K562 (cell line): ENCODE data around the gene MYO16. TPM values are rescaled to one million over a fixed set of nuclear protein-coding genes. Genes with fewer than 3 reads are reported as not detected.

Experiments used
- ATAC-seq: fragments of 200-7000 bp; cut with Tn5 transposase; 3 replicates; pipeline ENCODE4 v1.9.1; 2020; ENCODE audit warnings: moderate library complexity
- BruUV-seq: library from RNA; stranded (reverse); fragments of 400-500 nt; replicated peaks from 2 replicates; lab custom pipeline; 2021; lab: Mats Ljungman, UMichigan
- CTCF ChIA-PET: fragments of 300-600 bp; formaldehyde crosslinking; extraction: SDS; loops from one replicate; lab custom pipeline; 2021; ENCODE audit warnings: low intra/inter-chr PET ratio; lab: Yijun Ruan, JAX
- POLR2A ChIA-PET: fragments of 300-600, 350-650 bp; sonication (Branson Sonifier 250); formaldehyde crosslinking; extraction: SDS; loops from one replicate; lab custom pipeline; 2021; ENCODE audit warnings: antibody characterized with exemption, inconsistent platforms; lab: Yijun Ruan, JAX
- DNase-seq, 4 experiments: peaks; one replicate each; pipeline versions ENCODE4 v3.0.0 to v3.0.0-alpha.2; 2011 to 2018; ENCODE audit warnings: low spot score in 3 of 4, mixed read lengths in 3 of 4; ENCODE audit errors: extremely low read depth in 1 of 4
- FAIRE-seq: peaks from 2 replicates; lab custom pipeline; 2011; peaks lifted over from hg19 to GRCh38; lab: Jason Lieb, UNC
- H2AFZ ChIP-seq: 2 replicates; pipeline ENCODE4 v1.6.0; 2011; ENCODE audit warnings: low read depth, low read length, control low read depth, inconsistent platforms
- H3K27ac ChIP-seq: fragments of 200-600 bp; 3 replicates; pipeline ENCODE4 v1.8.0; 2011; ENCODE audit warnings: low read depth, mild to moderate bottlenecking, control low read depth, inconsistent platforms, low read length, moderate library complexity, mixed read lengths; ENCODE audit errors: extremely low read depth
- H3K27me3 ChIP-seq, 2 experiments: fragments of 300-600 bp in 1 of 2; 2 replicates in 1 of 2; 3 replicates in 1 of 2; pipeline versions ENCODE4 v1.6.0 to v1.8.0; 2011; ENCODE audit warnings: inconsistent platforms in 2 of 2, low read length in 2 of 2, mild to moderate bottlenecking in 1 of 2, mixed read lengths in 1 of 2, moderate library complexity in 1 of 2; ENCODE audit not compliant: control insufficient read depth in 2 of 2, insufficient read depth in 2 of 2
- H3K36me3 ChIP-seq: fragments of 300-600 bp; 3 replicates; pipeline ENCODE4 v1.8.0; 2011; ENCODE audit warnings: mild to moderate bottlenecking, low read length, inconsistent platforms; ENCODE audit not compliant: control insufficient read depth, insufficient read depth
- H3K4me1 ChIP-seq, 2 experiments: fragments of 200-600 bp in 1 of 2; replicated peaks in 1 of 2; 2 replicates in 1 of 2; 3 replicates in 1 of 2; pipeline versions ENCODE4 v1.5.1 to v1.8.0; 2011; ENCODE audit warnings: inconsistent platforms in 2 of 2, low read length in 2 of 2, mild to moderate bottlenecking in 1 of 2, mixed read lengths in 1 of 2, moderate library complexity in 1 of 2; ENCODE audit not compliant: control insufficient read depth in 2 of 2, insufficient read depth in 2 of 2
- H3K4me2 ChIP-seq: 2 replicates; pipeline ENCODE4 v1.6.1; 2011; ENCODE audit warnings: low read length, control low read depth, inconsistent platforms, mixed read lengths; ENCODE audit not compliant: insufficient read depth
- H3K4me3 ChIP-seq: fragments of 200-600 bp; sonication (generic), shearing (Covaris generic); 2 replicates; pipeline ENCODE4 v1.5.1; 2016; ENCODE audit warnings: control low read depth, inconsistent platforms
- H3K79me2 ChIP-seq: fragments of 200-600 bp; 3 replicates; pipeline ENCODE4 v1.8.0; 2011; ENCODE audit warnings: low read length, inconsistent platforms; ENCODE audit not compliant: control insufficient read depth, insufficient read depth
- H3K9ac ChIP-seq, 2 experiments: 2 replicates each; pipeline versions ENCODE4 v1.6.0 to v1.6.1; 2011; ENCODE audit warnings: low read depth in 2 of 2, low read length in 2 of 2, control low read depth in 1 of 2, inconsistent platforms in 1 of 2, mild to moderate bottlenecking in 1 of 2, mixed read lengths in 1 of 2; ENCODE audit not compliant: insufficient read depth in 1 of 2
- H3K9me1 ChIP-seq: one replicate; pipeline ENCODE4 v1.6.0; 2011; ENCODE audit warnings: inconsistent platforms, mild to moderate bottlenecking, low read length, moderate library complexity; ENCODE audit not compliant: control insufficient read depth, insufficient read depth
- H3K9me3 ChIP-seq: replicated peaks from 2 replicates; pipeline ENCODE4 v1.5.1; 2011; ENCODE audit warnings: low read depth, low read length, inconsistent platforms; ENCODE audit not compliant: control insufficient read depth, insufficient read depth
- H4K20me1 ChIP-seq: replicated peaks from 2 replicates; pipeline ENCODE4 v1.6.1; 2011; ENCODE audit warnings: low read length, inconsistent platforms, mixed read lengths; ENCODE audit not compliant: control insufficient read depth, insufficient read depth
- POLR3G ChIP-seq: IDR thresholded peaks from 2 replicates; pipeline ENCODE4 v1.6.1; 2011; ENCODE audit not compliant: insufficient read length, insufficient replicate concordance; ENCODE audit errors: extremely low read depth
- SMARCE1 ChIP-seq: fragments of 450-650 bp; IDR thresholded peaks from 2 replicates; pipeline ENCODE4 v1.7.1; 2016; ENCODE audit warnings: mild to moderate bottlenecking
- SP1 ChIP-seq: sonication (generic); formaldehyde crosslinking; IDR thresholded peaks from 2 replicates; pipeline ENCODE4 v1.8.1; 2022; ENCODE audit warnings: mild to moderate bottlenecking, missing genetic modification reagents
- ZFX ChIP-seq: sonication (generic); formaldehyde crosslinking; IDR thresholded peaks from 2 replicates; pipeline ENCODE4 v1.8.0; 2022; ENCODE audit warnings: mild to moderate bottlenecking, missing genetic modification reagents, moderate library complexity
- WGBS: fragments of 100-300 bp; shearing (Covaris generic); methylation state at CpG from one replicate; pipeline ENCODE4 v1.1.6; 2016; ENCODE audit warnings: low coverage, mixed read lengths; ENCODE audit not compliant: insufficient coverage; ENCODE audit errors: missing lambda C conversion rate; 5-methylcytosine and 5-hydroxymethylcytosine counted together
- in situ Hi-C: fragments of 300-500 bp; cut with MboI; formaldehyde crosslinking; loops from 4 replicates; pipeline ENCODE4 v1.15.0; 2018; ENCODE audit warnings: inconsistent platforms, mixed read lengths
- intact Hi-C: fragments of 100-400 bp; cut with micrococcal nuclease; formaldehyde crosslinking; loops from 2 replicates; pipeline ENCODE4 v1.14.2; 2022
- polyA plus RNA-seq, 8 experiments: library from polyadenylated mRNA; depleted of rRNA in 4 of 8; stranded (reverse) in 5 of 8; unstranded in 3 of 8; fragments of >200 nt; fragmentation: Nextera tagmentation in 2 of 8; fragmentation: Illumina TruSeq in 1 of 8; extraction: Ambion mirVana in 2 of 8; extraction: Trizol in 1 of 8; gene quantifications; 2 replicates each; pipeline versions ENCODE4 v1.2.1 to v1.2.3, GENCODE V29; 2011 to 2014; ENCODE audit warnings: inconsistent platforms in 1 of 8, missing spikeins in 1 of 8
- total RNA-seq, 7 experiments: library from RNA; depleted of rRNA in 6 of 7; stranded (reverse); fragments of >200 nt in 6 of 7; fragmentation: Illumina TruSeq in 2 of 7; extraction: Trizol in 2 of 7; gene quantifications; 2 replicates each; pipeline versions ENCODE4 v1.2.1 to v1.2.3, GENCODE V29; 2011 to 2021; ENCODE audit warnings: low replicate concordance in 1 of 7
- TF ChIP-seq, protein P1 (sequence below): sonication (generic); formaldehyde crosslinking; IDR thresholded peaks from 2 replicates; pipeline ENCODE4 v1.8.0; 2022; ENCODE audit warnings: mild to moderate bottlenecking, low read depth, missing genetic modification reagents
- TF ChIP-seq, protein P2 (sequence below): fragments of 250-450 bp; sonication (Bioruptor Pico); IDR thresholded peaks from 2 replicates; pipeline ENCODE4 v1.4.0; 2020; ENCODE audit warnings: mild to moderate bottlenecking, moderate library complexity
- TF ChIP-seq, protein P3 (sequence below): fragments of 450-650 bp; formaldehyde crosslinking; IDR thresholded peaks from 2 replicates; pipeline ENCODE4 v1.4.0; 2022; ENCODE audit warnings: mild to moderate bottlenecking, moderate library complexity

Gene MYO16
- total and polyA plus RNA-seq, 9 of the 15 experiments (the other 6 are each of a cell fraction or from before 2014, with no cell fraction given) = 4.3 to 45.7 (median 12.1) TPM

DNA sequence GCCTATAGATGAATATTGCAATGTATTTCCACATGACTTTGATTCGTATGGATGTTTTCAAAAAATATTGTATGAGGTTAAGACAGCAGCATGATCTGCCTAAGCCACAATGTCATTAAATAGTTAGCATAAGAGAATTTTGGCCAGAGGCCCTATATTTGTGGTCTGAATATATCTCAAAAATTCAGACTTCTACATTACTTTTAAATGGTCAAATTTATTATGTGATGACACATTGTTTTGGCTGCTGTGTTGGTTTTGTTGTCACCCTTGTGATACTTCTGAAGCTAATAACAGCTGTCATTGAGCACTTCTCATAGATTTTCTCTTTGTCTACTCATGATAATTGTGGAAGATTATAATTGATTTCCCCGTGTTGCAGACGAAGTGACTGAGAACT, 288.2 kb downstream of the MYO16 start:
- no peak for FAIRE-seq

DNA sequence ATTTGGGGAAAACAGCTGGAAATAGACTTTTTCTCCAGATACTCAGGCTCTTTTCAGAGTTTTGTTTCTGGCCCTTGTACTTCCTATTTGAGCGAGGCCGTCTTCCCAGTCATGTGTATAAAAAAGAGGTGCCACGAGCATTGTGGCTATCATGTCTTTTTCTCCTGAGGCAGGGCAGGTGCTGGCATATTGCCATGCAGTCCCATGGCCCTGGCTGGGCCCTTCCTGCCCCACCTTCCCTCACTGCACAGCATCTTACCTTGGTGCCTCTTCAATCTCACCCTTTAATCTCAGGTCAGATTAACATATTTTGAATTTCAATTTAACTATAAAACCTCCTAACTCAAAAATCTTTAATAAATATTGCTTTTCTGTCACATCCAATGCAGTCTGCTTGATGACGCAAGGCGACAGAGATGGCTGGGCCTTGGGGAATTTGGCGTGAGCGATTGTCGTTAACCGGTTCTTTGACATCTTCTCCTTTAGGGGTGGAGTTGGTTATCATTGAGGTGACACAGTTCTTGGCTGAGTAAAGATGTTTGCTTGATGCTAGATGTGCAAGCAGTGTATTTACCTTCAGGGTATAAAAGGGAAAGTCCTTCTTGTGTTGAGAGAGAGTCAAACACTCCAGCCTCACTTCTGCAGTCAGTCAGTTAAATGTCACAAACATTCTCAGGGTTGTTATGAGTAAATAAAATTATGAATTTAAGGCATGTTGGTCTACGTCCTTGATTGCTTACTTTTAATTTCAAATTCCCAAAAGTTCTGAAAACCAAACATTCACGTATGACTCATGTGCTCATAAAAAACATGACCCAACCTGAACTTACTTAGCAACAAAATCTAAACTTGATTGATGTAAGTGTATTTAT, 289.9 kb downstream of the MYO16 start:
- no TSS peak for BruUV-seq
- Histone ChIP-seq H4K20me1 (no peaks in the 10 kb centered on the region), H3K27me3 (no peaks in the 10 kb centered on the region), H3K4me1 (peaks cover 8 to 24% of the 10 kb centered on the region in 2 experiments; a peak in 4 of 5 replicates), H3K79me2 (no peaks in the 10 kb centered on the region), H3K9me1 (no peaks in the 10 kb centered on the region), H3K27ac (no peak overlapping the region), H3K36me3 (no peaks in the 10 kb centered on the region), H3K4me2 (no peak overlapping the region), H3K9ac (no peak overlapping the region), H2AFZ (no peak overlapping the region), H3K9me3 (no peaks in the 10 kb centered on the region; the same call in 1 of the 2 replicates), H3K4me3 (no peak overlapping the region)
- ATAC-seq (no peak), FAIRE-seq (no peak), DNase-seq (no peak)
- WGBS = 63% methylated on average over 7 of the region's 11 CpGs
- in situ Hi-C loops (loop anchor here (25.0 kb wide), 1 partner anchor 582 kb away; no protein-coding TSS in a partner anchor), intact Hi-C loops (no loop called here)
- no peak for TF ChIP-seq ZFX (CRISPR knock-in tag)
- TF ChIP-seq, protein P1, sequence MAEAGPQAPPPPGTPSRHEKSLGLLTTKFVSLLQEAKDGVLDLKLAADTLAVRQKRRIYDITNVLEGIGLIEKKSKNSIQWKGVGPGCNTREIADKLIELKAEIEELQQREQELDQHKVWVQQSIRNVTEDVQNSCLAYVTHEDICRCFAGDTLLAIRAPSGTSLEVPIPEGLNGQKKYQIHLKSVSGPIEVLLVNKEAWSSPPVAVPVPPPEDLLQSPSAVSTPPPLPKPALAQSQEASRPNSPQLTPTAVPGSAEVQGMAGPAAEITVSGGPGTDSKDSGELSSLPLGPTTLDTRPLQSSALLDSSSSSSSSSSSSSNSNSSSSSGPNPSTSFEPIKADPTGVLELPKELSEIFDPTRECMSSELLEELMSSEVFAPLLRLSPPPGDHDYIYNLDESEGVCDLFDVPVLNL = no peak
- TF ChIP-seq SP1 (CRISPR knock-in tag) = no peak
- TF ChIP-seq SMARCE1 = no peak
- TF ChIP-seq, protein P2, sequence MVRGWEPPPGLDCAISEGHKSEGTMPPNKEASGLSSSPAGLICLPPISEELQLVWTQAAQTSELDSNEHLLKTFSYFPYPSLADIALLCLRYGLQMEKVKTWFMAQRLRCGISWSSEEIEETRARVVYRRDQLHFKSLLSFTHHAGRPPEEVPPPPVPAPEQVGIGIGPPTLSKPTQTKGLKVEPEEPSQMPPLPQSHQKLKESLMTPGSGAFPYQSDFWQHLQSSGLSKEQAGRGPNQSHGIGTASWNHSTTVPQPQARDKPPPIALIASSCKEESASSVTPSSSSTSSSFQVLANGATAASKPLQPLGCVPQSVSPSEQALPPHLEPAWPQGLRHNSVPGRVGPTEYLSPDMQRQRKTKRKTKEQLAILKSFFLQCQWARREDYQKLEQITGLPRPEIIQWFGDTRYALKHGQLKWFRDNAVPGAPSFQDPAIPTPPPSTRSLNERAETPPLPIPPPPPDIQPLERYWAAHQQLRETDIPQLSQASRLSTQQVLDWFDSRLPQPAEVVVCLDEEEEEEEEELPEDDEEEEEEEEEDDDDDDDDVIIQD (CRISPR knock-in tag) = no peak
- POLR2A ChIA-PET = no interaction called here
- CTCF ChIA-PET = no interaction called here

More for the DNA sequence above, 288.2 kb downstream of the MYO16 start:
- Histone ChIP-seq H3K27ac (no peak overlapping the region), H3K79me2 (no peaks in the 10 kb centered on the region), H3K36me3 (no peaks in the 10 kb centered on the region), H3K9ac (no peak overlapping the region), H3K27me3 (no peaks in the 10 kb centered on the region), H4K20me1 (no peaks in the 10 kb centered on the region), H3K4me2 (no peak overlapping the region), H3K9me3 (no peaks in the 10 kb centered on the region; the same call in 1 of the 2 replicates), H3K4me3 (no peak overlapping the region), H3K4me1 (peaks cover 5 to 24% of the 10 kb centered on the region in 2 experiments; a peak in 3 of 5 replicates), H3K9me1 (no peaks in the 10 kb centered on the region), H2AFZ (no peak overlapping the region)
- intact Hi-C loops (no loop called here), in situ Hi-C loops (loop anchor here (25.0 kb wide), 1 partner anchor 580 kb away; no protein-coding TSS in a partner anchor)
- ChIA-PET CTCF (no interaction called here), POLR2A (no interaction called here)
- no peak for DNase-seq
- TF ChIP-seq, protein P3, sequence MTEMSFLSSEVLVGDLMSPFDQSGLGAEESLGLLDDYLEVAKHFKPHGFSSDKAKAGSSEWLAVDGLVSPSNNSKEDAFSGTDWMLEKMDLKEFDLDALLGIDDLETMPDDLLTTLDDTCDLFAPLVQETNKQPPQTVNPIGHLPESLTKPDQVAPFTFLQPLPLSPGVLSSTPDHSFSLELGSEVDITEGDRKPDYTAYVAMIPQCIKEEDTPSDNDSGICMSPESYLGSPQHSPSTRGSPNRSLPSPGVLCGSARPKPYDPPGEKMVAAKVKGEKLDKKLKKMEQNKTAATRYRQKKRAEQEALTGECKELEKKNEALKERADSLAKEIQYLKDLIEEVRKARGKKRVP = no peak
- peak; percentile 14 for TF ChIP-seq POLR3G
- 60% methylated on average over 3 of the region's 3 CpGs for WGBS
- BruUV-seq = no TSS peak
- ATAC-seq = no peak
